Measurements from ENCODE around the gene POU2AF2.

DNA sequence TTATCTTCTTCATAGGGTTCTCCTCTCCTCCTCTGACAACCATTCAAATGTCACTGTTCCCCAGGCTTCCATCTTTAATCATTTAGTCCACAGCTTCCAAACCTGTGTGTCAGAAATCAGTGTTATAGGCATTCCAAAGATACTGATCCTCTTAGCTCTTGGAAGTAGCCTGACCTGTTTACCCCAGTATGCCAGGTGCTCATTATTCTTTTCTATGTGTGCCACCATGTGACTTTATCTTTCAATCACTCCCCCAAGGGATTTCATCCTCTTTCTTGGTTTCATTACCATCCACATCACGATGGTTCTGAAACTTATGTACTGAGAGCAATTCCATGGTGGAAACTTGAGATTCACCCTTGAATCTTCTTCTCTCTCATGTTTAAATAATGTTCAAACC, 7.6 kb downstream of the POU2AF2 start:
- no peak for TF ChIP-seq EZH2 (IDR thresholded peaks at IDR 0.05; ENCODE audit: borderline replicate concordance, low read length)
- no peak for TF ChIP-seq CTCF (IDR thresholded peaks at IDR 0.05; ENCODE audit: low read length)

Data from OCI-LY1 (cell line).